NOMO-1 treated with dmso at 0.1 percent for 144 hours (cell line): ENCODE results near the gene FAM118A.
A peak's percentile ranks its signal among the peaks of the same experiment; 100 is the strongest.
"Not testable (repeated sequence)": the region's sequence is repeated elsewhere in the genome, so short reads cannot be mapped to it uniquely, and the experiment has no call there.

Source experiments
- DNase-seq: peaks from one replicate; lab custom pipeline; 2025; ENCODE audit not compliant: unreplicated experiment; lab: John Stamatoyannopoulos, UW

Gene FAM118A

DNA sequence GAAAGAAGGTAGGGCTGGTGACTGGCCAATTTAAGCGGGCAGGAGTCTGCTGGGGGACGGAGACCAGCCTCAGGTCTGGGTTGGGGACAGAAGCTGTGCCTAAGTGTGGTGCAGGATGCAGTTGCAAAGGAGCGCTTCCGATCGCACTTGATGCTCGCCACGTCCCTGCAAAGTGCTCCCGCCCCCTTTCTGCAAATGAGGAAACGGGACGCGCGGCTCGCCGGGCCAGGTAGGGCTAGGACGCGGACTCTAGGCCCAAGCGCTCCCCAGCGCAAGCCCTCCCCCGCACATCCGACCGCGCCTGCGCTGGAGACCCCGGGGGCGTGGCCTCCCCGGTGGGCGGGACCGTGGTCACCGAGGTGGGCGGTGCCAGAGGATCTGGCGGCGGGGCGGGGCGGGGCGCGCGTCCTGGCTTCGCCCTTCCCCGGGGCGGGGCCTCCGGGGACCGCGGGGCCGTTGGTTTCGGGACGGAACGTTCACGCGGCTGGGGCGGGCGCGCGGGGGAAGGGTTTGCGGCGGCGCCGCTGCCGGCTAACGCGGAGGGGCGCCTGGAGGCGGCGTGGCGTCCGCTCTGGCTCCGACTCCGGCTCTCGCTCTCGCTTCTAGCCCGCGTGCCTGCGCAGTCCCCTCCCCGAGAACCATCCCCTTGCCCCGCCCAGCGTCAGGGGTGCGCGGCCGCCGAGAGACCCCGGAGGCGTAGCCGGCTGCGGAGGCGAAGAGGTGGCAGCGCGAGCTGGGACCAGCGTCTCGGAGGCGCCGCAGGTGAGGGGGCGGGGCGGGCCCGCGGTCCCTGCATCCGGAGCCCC lies at the start of gene FAM118A:
FAM118A (plus strand) TSS at position 513 of the 806 bp plus-strand sequence. CDS start 12,446 bp downstream, outside the sequence.
- peak; percentile 97 for DNase-seq

GRCh38 chr22:45260395-45260759 lies 49.4 kb upstream of the FAM118A start:
- not testable (repeated sequence) for DNase-seq

- no peak for DNase-seq
Measured at GRCh38 chr22:45261407-45262088, 48.2 kb upstream of the FAM118A start.

DNA sequence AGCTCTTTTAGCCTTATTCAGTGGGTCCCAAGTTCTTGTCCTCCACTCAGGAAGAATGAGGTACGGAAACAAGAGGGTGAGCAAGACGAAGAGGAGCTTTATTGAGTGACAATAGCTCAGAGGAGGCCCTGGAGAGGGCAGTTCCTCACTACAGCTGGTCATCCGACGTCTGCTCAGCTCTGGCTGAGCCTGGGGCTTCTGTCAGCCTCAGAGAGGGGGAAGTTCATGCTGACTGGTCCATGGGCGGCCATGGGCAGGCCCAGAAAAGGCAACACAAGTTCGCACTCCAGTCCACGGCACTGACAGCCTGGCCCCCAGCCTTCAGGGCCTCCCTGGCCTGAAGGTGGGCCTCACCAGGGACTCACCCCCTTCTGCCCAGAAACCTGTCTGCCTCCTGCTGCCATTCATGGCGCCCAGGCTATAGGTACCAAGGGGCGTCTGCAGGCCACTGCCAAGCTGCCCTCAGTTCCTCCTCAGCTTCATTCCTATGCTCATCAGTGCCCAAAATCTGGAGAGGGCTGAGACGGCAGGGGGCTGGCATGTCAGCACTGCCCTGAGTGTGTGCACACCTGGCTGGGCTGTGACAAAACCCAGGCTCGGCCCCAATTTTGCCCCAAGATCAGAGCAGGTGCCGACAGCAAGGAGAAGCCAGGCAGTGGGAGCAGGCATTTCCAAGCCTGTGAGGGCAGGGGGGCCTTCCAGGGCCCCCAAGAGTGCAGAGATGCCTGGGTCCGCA lies 47.4 kb upstream of the FAM118A start:
- no peak for DNase-seq

DNA sequence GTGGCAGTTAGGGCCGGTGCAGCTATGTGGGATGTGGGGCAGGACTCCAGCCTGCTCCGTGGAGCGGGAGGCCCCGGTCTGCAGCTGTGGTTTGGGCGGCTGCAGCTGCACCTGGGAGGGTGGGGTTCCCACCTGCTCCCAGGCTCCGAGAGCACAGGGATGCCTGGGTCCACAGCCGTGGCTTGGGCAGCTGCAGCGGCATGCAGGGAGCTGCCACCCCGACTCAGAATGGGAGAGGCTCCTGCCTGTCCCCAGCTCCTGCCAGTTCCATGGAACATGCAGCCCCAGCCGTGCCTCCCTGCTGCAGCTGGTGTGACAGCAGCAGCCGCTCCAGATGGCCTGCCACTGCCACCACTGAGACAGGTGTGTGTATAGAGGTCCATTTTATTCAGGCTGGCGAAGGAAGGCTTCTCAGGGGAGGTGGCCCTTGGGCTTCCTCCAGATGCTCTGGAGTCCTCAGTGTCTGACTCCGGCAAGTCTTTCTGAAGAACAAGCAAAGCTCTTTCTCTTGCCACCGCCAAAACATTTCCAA lies 46.7 kb upstream of the FAM118A start:
- no peak for DNase-seq

- DNase-seq: peak; percentile 88
Measured at GRCh38 chr22:45263463-45264269, 46.1 kb upstream of the FAM118A start.

- no peak for DNase-seq
Measured at GRCh38 chr22:45265535-45265934, 44.2 kb upstream of the FAM118A start.

GRCh38 chr22:45268167-45268957 lies 41.4 kb upstream of the FAM118A start:
- no peak for DNase-seq

DNA sequence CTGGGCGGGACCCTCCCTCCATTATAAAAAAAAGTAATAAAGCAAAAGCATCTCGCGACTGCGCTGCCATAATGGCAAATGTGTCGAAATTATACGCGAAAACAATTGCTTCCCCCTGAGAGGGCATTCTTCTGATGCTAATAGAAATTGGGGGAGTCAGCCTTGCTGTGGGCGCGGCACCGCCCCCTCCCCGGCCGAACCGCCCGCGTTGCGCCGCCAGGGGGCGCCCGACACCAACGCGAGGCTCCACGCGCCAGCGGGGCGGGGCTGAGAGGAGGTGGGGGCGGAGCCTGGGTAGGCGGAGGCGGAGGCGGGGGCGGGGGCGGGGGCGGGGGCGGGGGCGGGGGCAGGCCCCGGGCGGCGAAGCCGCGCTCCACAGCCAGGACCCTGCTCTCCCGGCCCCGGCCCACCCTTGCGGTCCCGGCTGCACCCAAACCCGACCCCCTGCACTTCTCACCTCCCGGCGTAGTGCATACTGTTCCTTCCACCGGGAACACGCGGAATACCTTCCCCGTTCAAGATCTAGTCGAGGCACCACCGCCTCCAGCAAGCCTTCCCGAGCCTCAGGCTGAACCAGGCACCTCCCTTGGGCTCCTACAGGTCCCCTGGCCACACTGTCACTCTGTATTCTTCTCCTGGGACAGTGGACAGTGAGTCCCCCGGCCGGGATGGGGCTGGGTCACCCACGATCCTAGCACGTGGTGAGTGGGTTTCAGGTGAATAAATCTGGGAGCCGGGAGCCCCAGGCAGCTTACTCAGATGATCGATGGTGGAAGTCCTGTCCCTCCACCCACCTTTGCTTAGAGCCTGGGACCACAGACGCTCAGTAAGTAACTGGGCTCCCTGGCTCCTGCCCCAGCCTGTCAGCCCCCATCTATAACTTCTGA lies 40.5 kb upstream of the FAM118A start:
- DNase-seq: peak; percentile 37

- DNase-seq: no peak
Measured at GRCh38 chr22:45270095-45271020, 39.4 kb upstream of the FAM118A start.

DNA sequence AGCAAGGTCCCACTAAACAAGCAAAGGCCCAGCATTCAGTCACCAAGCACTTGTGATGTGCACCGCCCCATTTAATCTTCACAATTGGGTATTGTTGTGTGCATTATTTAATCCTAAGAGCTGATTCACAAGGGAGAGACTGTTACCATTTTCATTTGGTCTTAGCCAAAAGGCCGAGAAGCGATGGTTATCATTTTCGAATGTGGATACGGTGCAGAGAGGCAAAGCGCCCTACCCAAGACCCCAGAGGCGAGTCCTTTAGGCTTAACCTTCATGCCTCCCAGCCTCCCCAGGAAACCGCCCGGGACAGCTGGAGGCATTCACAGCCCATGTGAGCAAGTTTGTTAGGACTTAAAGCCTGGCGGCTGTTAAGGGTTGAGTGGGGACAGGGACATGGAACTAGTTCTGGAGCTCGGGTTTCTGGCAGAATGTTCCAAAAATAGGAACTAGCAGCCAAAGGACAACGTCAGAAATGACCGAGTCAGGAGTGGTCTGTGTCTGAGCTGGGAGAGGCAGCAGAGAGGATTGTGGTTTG lies 38.0 kb upstream of the FAM118A start:
- no peak for DNase-seq

DNA sequence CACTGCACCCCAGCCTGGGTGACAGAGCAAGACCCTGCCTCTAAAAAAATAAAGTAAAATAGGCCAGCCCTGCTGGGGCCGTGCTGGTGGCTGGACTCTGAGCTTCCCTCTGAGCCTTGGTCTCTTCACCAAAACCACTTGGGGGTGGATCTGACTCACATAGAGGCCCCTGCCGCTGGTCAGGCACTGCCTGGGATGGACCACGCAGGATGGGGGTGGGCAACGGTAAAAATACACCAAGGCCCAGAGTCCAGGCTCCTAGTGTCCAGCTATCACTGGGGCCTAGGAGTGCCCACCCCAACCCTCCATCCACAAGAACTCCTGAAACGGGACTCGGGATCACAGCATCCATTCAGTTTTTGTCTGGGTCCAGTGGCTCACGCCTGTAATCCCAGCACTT lies 37.2 kb upstream of the FAM118A start:
- DNase-seq: no peak

DNA sequence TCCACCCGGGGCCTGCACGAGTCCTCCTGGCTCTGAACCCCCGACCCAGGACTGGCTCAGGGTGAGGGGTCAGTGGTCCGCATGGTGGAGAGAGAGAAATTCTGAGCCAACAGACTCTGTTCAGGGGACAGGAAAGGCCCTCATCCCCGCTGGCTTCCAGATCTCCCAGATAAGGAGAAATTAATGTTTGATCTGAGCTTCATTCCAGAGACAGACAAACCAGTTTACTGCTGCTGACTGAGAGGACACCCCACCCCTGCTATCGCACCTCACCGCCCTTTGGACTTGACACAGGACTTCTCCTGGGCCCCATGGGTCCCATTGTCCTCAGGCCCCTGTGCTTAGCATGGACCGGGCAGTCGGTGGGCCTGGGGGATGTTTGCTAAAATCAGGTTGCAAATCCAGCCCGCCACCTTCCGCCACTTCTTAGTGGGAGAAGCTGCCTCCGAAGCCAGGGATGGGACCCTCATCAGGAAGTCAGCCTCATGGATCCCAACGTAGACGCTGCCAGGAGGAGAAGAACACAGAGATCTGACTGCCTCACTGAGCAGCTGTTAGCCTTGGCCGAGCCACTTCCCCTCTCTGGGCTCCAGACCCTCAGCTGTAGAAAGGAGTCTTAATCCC lies 36.2 kb upstream of the FAM118A start:
- no peak for DNase-seq

- DNase-seq: no peak
Measured at GRCh38 chr22:45276507-45277105, 33.1 kb upstream of the FAM118A start.

DNA sequence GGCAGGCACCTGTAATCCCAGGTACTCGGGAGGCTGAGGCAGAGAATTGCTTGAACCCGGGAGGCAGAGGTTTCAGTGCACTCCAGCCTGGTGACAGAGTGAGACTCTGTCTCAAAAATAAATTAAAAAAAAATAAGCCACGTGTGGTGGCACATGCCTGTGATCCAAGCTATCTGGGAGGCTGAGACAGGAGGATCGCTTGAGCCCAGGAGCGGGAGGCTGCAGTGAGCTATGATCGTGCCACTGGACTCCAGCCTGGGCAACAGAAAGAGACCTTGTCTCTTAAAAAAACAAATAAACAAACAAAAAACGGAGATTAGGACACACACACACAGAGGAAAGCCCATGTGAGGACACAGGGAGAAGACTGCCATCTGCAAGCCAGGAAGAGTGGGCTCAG lies 32.0 kb upstream of the FAM118A start:
- not testable (repeated sequence) for DNase-seq

- DNase-seq: no peak
Measured at GRCh38 chr22:45278125-45278524, 31.6 kb upstream of the FAM118A start.

- no peak for DNase-seq
Measured at GRCh38 chr22:45280587-45280980, 29.1 kb upstream of the FAM118A start.
